HepG2 (cell line): ENCODE data around the gene TXNRD2. TPM values are rescaled to one million over a fixed set of nuclear protein-coding genes. Genes with fewer than 3 reads are reported as not detected.

Experiments used
- AHR ChIP-seq: IDR thresholded peaks from 2 replicates; pipeline ENCODE4 v1.6.1; 2018; ENCODE audit warnings: missing genetic modification reagents, missing compliant biosample characterization
- MED13 ChIP-seq: sonication (generic); formaldehyde crosslinking; IDR thresholded peaks from 2 replicates; pipeline ENCODE4 v1.5.0; 2020; ENCODE audit warnings: missing genetic modification reagents
- MYC ChIP-seq: sonication (generic); formaldehyde crosslinking; IDR thresholded peaks from 2 replicates; pipeline ENCODE4 v1.9.0; 2021; ENCODE audit warnings: missing genetic modification reagents, borderline replicate concordance
- NONO ChIP-seq, 2 experiments: fragments of 450-650 bp in 1 of 2; sonication (generic) in 1 of 2; formaldehyde crosslinking in 1 of 2; IDR thresholded peaks in 1 of 2; conservative IDR thresholded peaks in 1 of 2; 2 replicates each; pipeline versions ENCODE4 v1.6.1 to v1.8.0; 2017 to 2022; ENCODE audit warnings: mild to moderate bottlenecking in 1 of 2, missing genetic modification reagents in 1 of 2, moderate library complexity in 1 of 2
- PHF5A ChIP-seq: IDR thresholded peaks from one replicate; pipeline ENCODE4 v1.6.1; 2018; ENCODE audit warnings: low read depth, missing genetic modification reagents; ENCODE audit not compliant: unreplicated experiment
- RXRB ChIP-seq: IDR thresholded peaks from 2 replicates; pipeline ENCODE4 v1.6.1; 2016; ENCODE audit warnings: borderline replicate concordance, missing genetic modification reagents, missing compliant biosample characterization
- SALL1 ChIP-seq: sonication (generic); formaldehyde crosslinking; IDR thresholded peaks from 2 replicates; pipeline ENCODE4 v1.8.0; 2022; ENCODE audit warnings: mild to moderate bottlenecking, missing genetic modification reagents
- SNAPC4 ChIP-seq: sonication (generic); formaldehyde crosslinking; IDR thresholded peaks from 2 replicates; pipeline ENCODE4 v1.4.0; 2020; ENCODE audit warnings: mild to moderate bottlenecking, missing genetic modification reagents
- ZNF605 ChIP-seq: sonication (generic); formaldehyde crosslinking; IDR thresholded peaks from 2 replicates; pipeline ENCODE4 v1.8.0; 2022; ENCODE audit warnings: mild to moderate bottlenecking, missing genetic modification reagents
- ZNF704 ChIP-seq: sonication (generic); formaldehyde crosslinking; IDR thresholded peaks from 2 replicates; pipeline ENCODE4 v1.8.1; 2023; ENCODE audit warnings: mild to moderate bottlenecking, inconsistent platforms, moderate library complexity, missing genetic modification reagents, borderline replicate concordance
- ZNF777 ChIP-seq: sonication (generic); formaldehyde crosslinking; IDR thresholded peaks from 2 replicates; pipeline ENCODE4 v1.4.0; 2020; ENCODE audit warnings: missing genetic modification reagents
- ZNF878 ChIP-seq: sonication (generic); formaldehyde crosslinking; IDR thresholded peaks from 2 replicates; pipeline ENCODE4 v1.8.1; 2023; ENCODE audit warnings: mild to moderate bottlenecking, missing genetic modification reagents, moderate library complexity
- ZSCAN9 ChIP-seq: IDR thresholded peaks from 2 replicates; pipeline ENCODE4 v1.6.1; 2016; ENCODE audit warnings: borderline replicate concordance
- polyA plus RNA-seq, 8 experiments: library from polyadenylated mRNA; depleted of rRNA in 3 of 8; stranded (reverse) in 7 of 8; unstranded in 1 of 8; fragments of >200 nt; fragmentation: Illumina TruSeq in 4 of 8; extraction: Trizol in 4 of 8; gene quantifications; 2 replicates each; pipeline versions ENCODE4 v1.2.1 to v1.2.3, GENCODE V29; 2011 to 2016; ENCODE audit warnings: low read depth in 4 of 8, missing spikeins in 1 of 8, mixed read lengths in 1 of 8; ENCODE audit not compliant: insufficient read depth in 1 of 8
- total RNA-seq, 5 experiments: library from RNA; depleted of rRNA; stranded (reverse); fragments of >200 nt; fragmentation: Illumina TruSeq; extraction: Trizol; gene quantifications; 2 replicates each; pipeline ENCODE4 v1.2.3, GENCODE V29; 2016; ENCODE audit warnings: low read depth in 1 of 5
- TF ChIP-seq, protein P1 (sequence below): sonication (generic); formaldehyde crosslinking; IDR thresholded peaks from 2 replicates; pipeline ENCODE4 v1.9.0; 2022; ENCODE audit warnings: low read depth, missing genetic modification reagents
- TF ChIP-seq, protein P2 (sequence below): sonication (generic); formaldehyde crosslinking; IDR thresholded peaks from 2 replicates; pipeline ENCODE4 v1.5.0; 2020; ENCODE audit warnings: mild to moderate bottlenecking, missing genetic modification reagents, borderline replicate concordance

Gene TXNRD2
- total and polyA plus RNA-seq, 2 of the 13 experiments (the other 11 are each of a cell fraction or from before 2014, with no cell fraction given), result 17.5 to 18.6 TPM

GRCh38 chr22:19959587-19960490 is 18.2 kb upstream of the TXNRD2 start (continued):
- TF ChIP-seq SNAPC4 (peak; percentile 86), ZNF704 (CRISPR knock-in tag) (0 out of 2 replicates have a peak, but pooled peaks have one; percentile 9), MED13 (CRISPR knock-in tag) (no peak), SALL1 (peak; percentile 84), RXRB (CRISPR knock-in tag) (peak; percentile 73), ZSCAN9 (peak; percentile 36; the same call in 1 of the 2 replicates), ZNF777 (0 out of 2 replicates have a peak, but pooled peaks have one; percentile 20), MYC (CRISPR knock-in tag) (peak; percentile 83), ZNF878 (CRISPR knock-in tag) (no peak), ZNF605 (peak; percentile 80), PHF5A (peak; percentile 49), NONO (IDR thresholded peaks at IDR 0.05) (no peak), NONO (CRISPR knock-in tag; conservative IDR thresholded peaks at IDR 0.05) (peak; percentile 64), AHR (CRISPR knock-in tag) (0 out of 2 replicates have a peak, but pooled peaks have one; percentile 87)
- TF ChIP-seq, protein P1, sequence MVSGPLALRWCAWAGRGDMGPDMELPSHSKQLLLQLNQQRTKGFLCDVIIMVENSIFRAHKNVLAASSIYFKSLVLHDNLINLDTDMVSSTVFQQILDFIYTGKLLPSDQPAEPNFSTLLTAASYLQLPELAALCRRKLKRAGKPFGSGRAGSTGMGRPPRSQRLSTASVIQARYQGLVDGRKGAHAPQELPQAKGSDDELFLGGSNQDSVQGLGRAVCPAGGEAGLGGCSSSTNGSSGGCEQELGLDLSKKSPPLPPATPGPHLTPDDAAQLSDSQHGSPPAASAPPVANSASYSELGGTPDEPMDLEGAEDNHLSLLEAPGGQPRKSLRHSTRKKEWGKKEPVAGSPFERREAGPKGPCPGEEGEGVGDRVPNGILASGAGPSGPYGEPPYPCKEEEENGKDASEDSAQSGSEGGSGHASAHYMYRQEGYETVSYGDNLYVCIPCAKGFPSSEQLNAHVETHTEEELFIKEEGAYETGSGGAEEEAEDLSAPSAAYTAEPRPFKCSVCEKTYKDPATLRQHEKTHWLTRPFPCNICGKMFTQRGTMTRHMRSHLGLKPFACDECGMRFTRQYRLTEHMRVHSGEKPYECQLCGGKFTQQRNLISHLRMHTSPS (CRISPR knock-in tag), result peak; percentile 99
- TF ChIP-seq, protein P2, sequence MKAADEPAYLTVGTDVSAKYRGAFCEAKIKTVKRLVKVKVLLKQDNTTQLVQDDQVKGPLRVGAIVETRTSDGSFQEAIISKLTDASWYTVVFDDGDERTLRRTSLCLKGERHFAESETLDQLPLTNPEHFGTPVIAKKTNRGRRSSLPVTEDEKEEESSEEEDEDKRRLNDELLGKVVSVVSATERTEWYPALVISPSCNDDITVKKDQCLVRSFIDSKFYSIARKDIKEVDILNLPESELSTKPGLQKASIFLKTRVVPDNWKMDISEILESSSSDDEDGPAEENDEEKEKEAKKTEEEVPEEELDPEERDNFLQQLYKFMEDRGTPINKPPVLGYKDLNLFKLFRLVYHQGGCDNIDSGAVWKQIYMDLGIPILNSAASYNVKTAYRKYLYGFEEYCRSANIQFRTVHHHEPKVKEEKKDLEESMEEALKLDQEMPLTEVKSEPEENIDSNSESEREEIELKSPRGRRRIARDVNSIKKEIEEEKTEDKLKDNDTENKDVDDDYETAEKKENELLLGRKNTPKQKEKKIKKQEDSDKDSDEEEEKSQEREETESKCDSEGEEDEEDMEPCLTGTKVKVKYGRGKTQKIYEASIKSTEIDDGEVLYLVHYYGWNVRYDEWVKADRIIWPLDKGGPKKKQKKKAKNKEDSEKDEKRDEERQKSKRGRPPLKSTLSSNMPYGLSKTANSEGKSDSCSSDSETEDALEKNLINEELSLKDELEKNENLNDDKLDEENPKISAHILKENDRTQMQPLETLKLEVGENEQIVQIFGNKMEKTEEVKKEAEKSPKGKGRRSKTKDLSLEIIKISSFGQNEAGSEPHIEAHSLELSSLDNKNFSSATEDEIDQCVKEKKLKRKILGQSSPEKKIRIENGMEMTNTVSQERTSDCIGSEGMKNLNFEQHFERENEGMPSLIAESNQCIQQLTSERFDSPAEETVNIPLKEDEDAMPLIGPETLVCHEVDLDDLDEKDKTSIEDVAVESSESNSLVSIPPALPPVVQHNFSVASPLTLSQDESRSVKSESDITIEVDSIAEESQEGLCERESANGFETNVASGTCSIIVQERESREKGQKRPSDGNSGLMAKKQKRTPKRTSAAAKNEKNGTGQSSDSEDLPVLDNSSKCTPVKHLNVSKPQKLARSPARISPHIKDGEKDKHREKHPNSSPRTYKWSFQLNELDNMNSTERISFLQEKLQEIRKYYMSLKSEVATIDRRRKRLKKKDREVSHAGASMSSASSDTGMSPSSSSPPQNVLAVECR (CRISPR knock-in tag), result peak; percentile 68; the same call in 1 of the 2 replicates
